HEK293 (cell line): ENCODE measurements around the gene SYCP2.

Source experiments
- CTCF ChIA-PET: fragments of 350-600 bp; formaldehyde crosslinking; extraction: SDS; loops from one replicate; lab custom pipeline; 2021; ENCODE audit warnings: antibody characterized with exemption; lab: Yijun Ruan, JAX
- POLR2A ChIA-PET: fragments of 300-600 bp; formaldehyde crosslinking; extraction: SDS; loops from one replicate; lab custom pipeline; 2020; ENCODE audit warnings: antibody characterized with exemption, inconsistent platforms; lab: Yijun Ruan, JAX
- H3K27ac ChIP-seq: fragments of 200-500 bp; sonication (Bioruptor generic); 2 replicates; pipeline ENCODE4 v1.5.1; 2014; ENCODE audit warnings: low read depth, low read length, control low read depth, inconsistent platforms; ENCODE audit errors: extremely low read depth
- H3K36me3 ChIP-seq, 2 experiments: fragments of 200-500 bp in 1 of 2; sonication (Bioruptor generic) in 1 of 2; 1 replicate in 1 of 2; 2 replicates in 1 of 2; pipeline ENCODE4 v1.5.1; 2014 to 2017; ENCODE audit warnings: inconsistent platforms in 2 of 2, low read length in 2 of 2; ENCODE audit not compliant: control insufficient read depth in 2 of 2, insufficient read depth in 1 of 2
- H3K4me1 ChIP-seq: fragments of 200-500 bp; sonication (Bioruptor generic); 2 replicates; pipeline ENCODE4 v1.5.1; 2014; ENCODE audit warnings: mild to moderate bottlenecking, low read length, inconsistent platforms; ENCODE audit not compliant: control insufficient read depth, insufficient read depth
- H3K4me3 ChIP-seq: 2 replicates; pipeline ENCODE4 v1.5.1; 2011; ENCODE audit warnings: low read depth, mild to moderate bottlenecking, control low read depth, low read length, moderate library complexity
- H3K9me3 ChIP-seq: fragments of 200-500 bp; sonication (Bioruptor generic); 2 replicates; pipeline ENCODE4 v1.5.1; 2014; ENCODE audit warnings: low read depth, low read length, inconsistent platforms; ENCODE audit not compliant: control insufficient read depth, insufficient read depth
- BCL11B ChIP-seq: fragments of 450-650 bp; formaldehyde crosslinking; IDR thresholded peaks from 2 replicates; pipeline ENCODE4 v1.5.1; 2016; ENCODE audit warnings: low read depth, missing biosample characterization, missing genetic modification characterization
- KLF1 ChIP-seq: fragments of 450-650 bp; formaldehyde crosslinking; IDR thresholded peaks from 2 replicates; pipeline ENCODE4 v1.5.1; 2016; ENCODE audit warnings: missing biosample characterization, missing genetic modification characterization
- KLF7 ChIP-seq: fragments of 450-650 bp; formaldehyde crosslinking; IDR thresholded peaks from 2 replicates; pipeline ENCODE4 v1.5.1; 2016; ENCODE audit warnings: missing biosample characterization, missing genetic modification characterization, borderline replicate concordance
- PRDM1 ChIP-seq: fragments of 450-650 bp; formaldehyde crosslinking; IDR thresholded peaks from 2 replicates; pipeline ENCODE4; 2016; ENCODE audit warnings: missing biosample characterization, missing genetic modification characterization
- SCRT1 ChIP-seq: fragments of 450-650 bp; formaldehyde crosslinking; IDR thresholded peaks from 2 replicates; pipeline ENCODE4 v1.5.1; 2016; ENCODE audit warnings: missing biosample characterization, missing genetic modification characterization, borderline replicate concordance
- TCF7L2 ChIP-seq: IDR thresholded peaks from 2 replicates; pipeline ENCODE4 v1.6.1; 2011; ENCODE audit warnings: low read depth, mild to moderate bottlenecking, inconsistent platforms, low read length, moderate library complexity, borderline replicate concordance
- ZBTB20 ChIP-seq: fragments of 450-650 bp; formaldehyde crosslinking; IDR thresholded peaks from 2 replicates; pipeline ENCODE4 v1.5.1; 2016; ENCODE audit warnings: missing biosample characterization, missing genetic modification characterization
- ZBTB21 ChIP-seq: fragments of 450-650 bp; formaldehyde crosslinking; IDR thresholded peaks from 2 replicates; pipeline ENCODE4 v1.5.1; 2017; ENCODE audit warnings: missing biosample characterization, missing genetic modification characterization
- ZFP37 ChIP-seq: fragments of 450-650 bp; formaldehyde crosslinking; IDR thresholded peaks from 2 replicates; pipeline ENCODE4 v1.5.1; 2016; ENCODE audit warnings: missing biosample characterization, missing genetic modification characterization
- ZNF133 ChIP-seq: fragments of 450-650 bp; formaldehyde crosslinking; IDR thresholded peaks from 2 replicates; pipeline ENCODE4 v1.5.1; 2016; ENCODE audit warnings: missing biosample characterization, missing genetic modification characterization
- ZNF140 ChIP-seq: fragments of 450-650 bp; formaldehyde crosslinking; IDR thresholded peaks from 2 replicates; pipeline ENCODE4 v1.5.1; 2016; ENCODE audit warnings: missing biosample characterization, missing genetic modification characterization
- ZNF16 ChIP-seq: fragments of 450-650 bp; formaldehyde crosslinking; IDR thresholded peaks from 2 replicates; pipeline ENCODE4 v1.5.1; 2016; ENCODE audit warnings: low read depth, missing biosample characterization, missing genetic modification characterization
- ZNF202 ChIP-seq: fragments of 450-650 bp; formaldehyde crosslinking; IDR thresholded peaks from 2 replicates; pipeline ENCODE4 v1.5.1; 2016; ENCODE audit warnings: missing biosample characterization, missing genetic modification characterization, borderline replicate concordance
- ZNF274 ChIP-seq, 2 experiments: fragments of 200-500 bp in 1 of 2; fragments of 450-650 bp in 1 of 2; sonication (Bioruptor generic) in 1 of 2; formaldehyde crosslinking in 1 of 2; IDR thresholded peaks; 2 replicates each; pipeline versions ENCODE4 v1.5.1 to v1.6.1; 2014 to 2016; ENCODE audit warnings: borderline replicate concordance in 1 of 2, inconsistent platforms in 1 of 2, low read length in 1 of 2, missing biosample characterization in 1 of 2, missing genetic modification characterization in 1 of 2
- ZNF366 ChIP-seq: fragments of 450-650 bp; formaldehyde crosslinking; conservative IDR thresholded peaks from 2 replicates; pipeline ENCODE4 v1.5.1; 2016; ENCODE audit warnings: missing biosample characterization, missing genetic modification characterization
- ZNF48 ChIP-seq: fragments of 450-650 bp; formaldehyde crosslinking; IDR thresholded peaks from 2 replicates; pipeline ENCODE4 v1.5.1; 2016; ENCODE audit warnings: missing biosample characterization, missing genetic modification characterization
- ZNF629 ChIP-seq: fragments of 450-650 bp; formaldehyde crosslinking; IDR thresholded peaks from 2 replicates; pipeline ENCODE4 v1.5.1; 2017; ENCODE audit warnings: missing biosample characterization, missing genetic modification characterization
- ZNF76 ChIP-seq: fragments of 450-650 bp; formaldehyde crosslinking; IDR thresholded peaks from 2 replicates; pipeline ENCODE4; 2016; ENCODE audit warnings: low read depth, missing biosample characterization, missing genetic modification characterization, borderline replicate concordance
- TF ChIP-seq, protein P1 (sequence below): fragments of 450-650 bp; formaldehyde crosslinking; IDR thresholded peaks from 2 replicates; pipeline ENCODE4; 2016; ENCODE audit warnings: missing biosample characterization, missing genetic modification characterization
- TF ChIP-seq, protein P2 (sequence below): fragments of 450-650 bp; formaldehyde crosslinking; IDR thresholded peaks from 2 replicates; pipeline ENCODE4 v1.5.1; 2016; ENCODE audit warnings: missing biosample characterization, missing genetic modification characterization

The SYCP2 gene

DNA sequence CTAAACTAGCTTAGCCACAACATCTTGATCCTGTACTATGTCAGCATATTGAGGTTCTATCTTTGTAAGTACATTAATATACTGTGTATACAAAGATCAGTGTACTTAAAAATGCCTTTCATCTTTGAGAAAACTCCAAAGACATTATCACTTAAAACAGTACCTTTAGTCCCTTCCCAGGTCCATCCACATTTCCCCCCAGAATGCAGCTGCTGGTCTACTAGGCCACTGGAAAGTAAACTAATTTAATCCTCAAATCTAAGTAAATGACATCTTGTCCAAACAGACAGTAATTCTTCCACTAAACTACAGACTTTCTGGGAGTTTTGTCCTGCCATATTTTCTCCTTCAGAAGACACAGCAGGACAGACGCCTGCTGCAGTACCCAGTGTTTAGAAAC, 68.7 kb downstream of the SYCP2 start:
- H3K27ac ChIP-seq, result no peak overlapping the region
- H3K4me1 ChIP-seq, result peaks cover 10% of the 10 kb centered on the region
- no peaks in the 10 kb centered on the region for H3K36me3 ChIP-seq
- TF ChIP-seq TCF7L2, result 0 out of 2 replicates have a peak, but pooled peaks have one; percentile 41
- no peak for TF ChIP-seq ZNF48 (tag by site-specific recombination)
- no peak for TF ChIP-seq ZNF202 (tag by site-specific recombination)
- TF ChIP-seq, all 188 proteins: peak for 1
- H3K4me3 ChIP-seq, result no peak overlapping the region
- H3K9me3 ChIP-seq, result no peaks in the 10 kb centered on the region
- CTCF ChIA-PET, result interaction anchor here (0.6 to 2.2 kb wide), 2 partner anchors 15 to 341 kb away, joined by 4 to 12 read pairs; no protein-coding TSS in a partner anchor
- POLR2A ChIA-PET, result no interaction called here

DNA sequence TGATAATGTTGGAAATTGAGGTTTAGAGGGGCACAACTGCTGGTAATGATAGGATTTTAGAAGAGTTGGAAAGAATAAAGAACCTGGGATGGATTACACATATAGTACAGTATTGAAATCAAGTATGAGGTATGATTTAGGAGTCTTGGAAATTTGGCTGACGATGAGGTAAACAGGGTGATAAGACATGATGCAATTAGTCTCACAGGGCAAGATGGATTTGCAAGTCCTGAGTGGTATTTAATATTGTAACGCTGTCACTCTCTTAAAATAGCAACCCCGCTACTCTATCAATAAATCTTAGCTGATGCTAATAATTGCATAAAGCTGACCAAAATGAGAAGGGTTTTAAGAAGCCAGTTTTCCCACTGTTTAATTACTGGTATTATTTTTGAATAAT, 70.4 kb downstream of the SYCP2 start:
- TF ChIP-seq ZBTB21 (tag by site-specific recombination) (peak; percentile 39), ZNF366 (tag by site-specific recombination) (0 out of 2 replicates have a peak, but pooled peaks have one; percentile 16), ZNF629 (peak; percentile 48), PRDM1 (tag by site-specific recombination) (no peak), KLF1 (tag by site-specific recombination) (no peak)
- TF ChIP-seq, all 188 proteins: peak for 3
- Histone ChIP-seq H3K4me1 (peaks cover 10% of the 10 kb centered on the region), H3K4me3 (no peak overlapping the region), H3K9me3 (no peaks in the 10 kb centered on the region), H3K36me3 (no peaks in the 10 kb centered on the region), H3K27ac (no peak overlapping the region)
- ChIA-PET POLR2A (no interaction called here), CTCF (interaction anchor here (0.8 to 2.2 kb wide), 3 partner anchors 14 to 112 kb away, joined by 4 to 12 read pairs (median 5); no protein-coding TSS in a partner anchor)

DNA sequence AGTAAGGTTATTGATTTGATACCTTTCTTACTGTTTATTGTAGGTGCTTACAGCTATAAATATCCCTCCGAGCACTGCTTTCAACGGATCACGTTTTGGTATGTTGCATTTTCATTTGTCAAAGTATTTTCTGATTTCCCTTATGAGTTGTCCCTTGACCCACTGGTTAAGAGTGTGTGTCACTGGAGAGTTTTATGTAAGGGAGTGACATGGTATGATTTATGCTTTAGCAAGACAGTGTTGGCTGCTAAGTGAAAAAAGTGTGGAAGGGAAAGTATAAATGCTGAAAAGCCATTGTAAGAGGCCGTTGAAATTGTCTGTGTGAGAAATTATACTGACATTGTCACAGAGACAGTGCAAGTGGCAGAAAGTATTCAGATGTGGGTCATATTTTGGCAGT, 72.0 kb downstream of the SYCP2 start:
- Histone ChIP-seq H3K4me1 (peaks cover 10% of the 10 kb centered on the region), H3K36me3 (no peaks in the 10 kb centered on the region), H3K4me3 (no peak overlapping the region), H3K27ac (no peak overlapping the region), H3K9me3 (no peaks in the 10 kb centered on the region)
- ChIA-PET CTCF (interaction anchor here (2.8 kb wide), 1 partner anchor 12 kb away, joined by 11 read pairs; no protein-coding TSS in a partner anchor), POLR2A (interaction anchor here (1.0 kb wide), 1 partner anchor 79 kb away, joined by 3 read pairs; the partner anchor contains the start of genes FAM217B and PPP1R3D)
- TF ChIP-seq, protein P1, sequence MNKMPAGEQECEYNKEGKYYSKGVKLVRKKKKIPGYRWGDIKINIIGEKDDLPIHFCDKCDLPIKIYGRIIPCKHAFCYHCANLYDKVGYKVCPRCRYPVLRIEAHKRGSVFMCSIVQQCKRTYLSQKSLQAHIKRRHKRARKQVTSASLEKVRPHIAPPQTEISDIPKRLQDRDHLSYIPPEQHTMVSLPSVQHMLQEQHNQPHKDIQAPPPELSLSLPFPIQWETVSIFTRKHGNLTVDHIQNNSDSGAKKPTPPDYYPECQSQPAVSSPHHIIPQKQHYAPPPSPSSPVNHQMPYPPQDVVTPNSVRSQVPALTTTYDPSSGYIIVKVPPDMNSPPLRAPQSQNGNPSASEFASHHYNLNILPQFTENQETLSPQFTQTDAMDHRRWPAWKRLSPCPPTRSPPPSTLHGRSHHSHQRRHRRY (tag by site-specific recombination), result no peak
- no peak for TF ChIP-seq ZNF133 (tag by site-specific recombination)
- TF ChIP-seq KLF7 (tag by site-specific recombination), result no peak
- TF ChIP-seq ZNF140 (tag by site-specific recombination), result no peak
- TF ChIP-seq ZFP37, result no peak
- TF ChIP-seq ZNF48 (tag by site-specific recombination), result no peak
- no peak for TF ChIP-seq ZNF366 (tag by site-specific recombination)
- no peak for TF ChIP-seq BCL11B (tag by site-specific recombination)
- no peak for TF ChIP-seq SCRT1
- TF ChIP-seq, protein P2, sequence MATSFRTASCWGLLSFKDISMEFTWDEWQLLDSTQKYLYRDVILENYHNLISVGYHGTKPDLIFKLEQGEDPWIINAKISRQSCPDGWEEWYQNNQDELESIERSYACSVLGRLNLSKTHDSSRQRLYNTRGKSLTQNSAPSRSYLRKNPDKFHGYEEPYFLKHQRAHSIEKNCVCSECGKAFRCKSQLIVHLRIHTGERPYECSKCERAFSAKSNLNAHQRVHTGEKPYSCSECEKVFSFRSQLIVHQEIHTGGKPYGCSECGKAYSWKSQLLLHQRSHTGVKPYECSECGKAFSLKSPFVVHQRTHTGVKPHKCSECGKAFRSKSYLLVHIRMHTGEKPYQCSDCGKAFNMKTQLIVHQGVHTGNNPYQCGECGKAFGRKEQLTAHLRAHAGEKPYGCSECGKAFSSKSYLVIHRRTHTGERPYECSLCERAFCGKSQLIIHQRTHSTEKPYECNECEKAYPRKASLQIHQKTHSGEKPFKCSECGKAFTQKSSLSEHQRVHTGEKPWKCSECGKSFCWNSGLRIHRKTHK (tag by site-specific recombination), result no peak
- no peak for TF ChIP-seq ZNF76
- TF ChIP-seq ZBTB20 (tag by site-specific recombination), result no peak
- TF ChIP-seq ZNF16 (tag by site-specific recombination), result no peak
- TF ChIP-seq ZNF274 (IDR thresholded peaks at IDR 0.05; ENCODE audit: low read length), result no peak
- TF ChIP-seq ZNF274 (tag by site-specific recombination; IDR thresholded peaks at IDR 0.05; ENCODE audit: borderline replicate concordance), result no peak
